ENCODE measurements around the gene SOBP.
"Not testable (repeated sequence)": the region's sequence is repeated elsewhere in the genome, so short reads cannot be mapped to it uniquely, and the experiment has no call there.

Gene SOBP, protein sequence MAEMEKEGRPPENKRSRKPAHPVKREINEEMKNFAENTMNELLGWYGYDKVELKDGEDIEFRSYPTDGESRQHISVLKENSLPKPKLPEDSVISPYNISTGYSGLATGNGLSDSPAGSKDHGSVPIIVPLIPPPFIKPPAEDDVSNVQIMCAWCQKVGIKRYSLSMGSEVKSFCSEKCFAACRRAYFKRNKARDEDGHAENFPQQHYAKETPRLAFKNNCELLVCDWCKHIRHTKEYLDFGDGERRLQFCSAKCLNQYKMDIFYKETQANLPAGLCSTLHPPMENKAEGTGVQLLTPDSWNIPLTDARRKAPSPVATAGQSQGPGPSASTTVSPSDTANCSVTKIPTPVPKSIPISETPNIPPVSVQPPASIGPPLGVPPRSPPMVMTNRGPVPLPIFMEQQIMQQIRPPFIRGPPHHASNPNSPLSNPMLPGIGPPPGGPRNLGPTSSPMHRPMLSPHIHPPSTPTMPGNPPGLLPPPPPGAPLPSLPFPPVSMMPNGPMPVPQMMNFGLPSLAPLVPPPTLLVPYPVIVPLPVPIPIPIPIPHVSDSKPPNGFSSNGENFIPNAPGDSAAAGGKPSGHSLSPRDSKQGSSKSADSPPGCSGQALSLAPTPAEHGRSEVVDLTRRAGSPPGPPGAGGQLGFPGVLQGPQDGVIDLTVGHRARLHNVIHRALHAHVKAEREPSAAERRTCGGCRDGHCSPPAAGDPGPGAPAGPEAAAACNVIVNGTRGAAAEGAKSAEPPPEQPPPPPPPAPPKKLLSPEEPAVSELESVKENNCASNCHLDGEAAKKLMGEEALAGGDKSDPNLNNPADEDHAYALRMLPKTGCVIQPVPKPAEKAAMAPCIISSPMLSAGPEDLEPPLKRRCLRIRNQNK

DNA sequence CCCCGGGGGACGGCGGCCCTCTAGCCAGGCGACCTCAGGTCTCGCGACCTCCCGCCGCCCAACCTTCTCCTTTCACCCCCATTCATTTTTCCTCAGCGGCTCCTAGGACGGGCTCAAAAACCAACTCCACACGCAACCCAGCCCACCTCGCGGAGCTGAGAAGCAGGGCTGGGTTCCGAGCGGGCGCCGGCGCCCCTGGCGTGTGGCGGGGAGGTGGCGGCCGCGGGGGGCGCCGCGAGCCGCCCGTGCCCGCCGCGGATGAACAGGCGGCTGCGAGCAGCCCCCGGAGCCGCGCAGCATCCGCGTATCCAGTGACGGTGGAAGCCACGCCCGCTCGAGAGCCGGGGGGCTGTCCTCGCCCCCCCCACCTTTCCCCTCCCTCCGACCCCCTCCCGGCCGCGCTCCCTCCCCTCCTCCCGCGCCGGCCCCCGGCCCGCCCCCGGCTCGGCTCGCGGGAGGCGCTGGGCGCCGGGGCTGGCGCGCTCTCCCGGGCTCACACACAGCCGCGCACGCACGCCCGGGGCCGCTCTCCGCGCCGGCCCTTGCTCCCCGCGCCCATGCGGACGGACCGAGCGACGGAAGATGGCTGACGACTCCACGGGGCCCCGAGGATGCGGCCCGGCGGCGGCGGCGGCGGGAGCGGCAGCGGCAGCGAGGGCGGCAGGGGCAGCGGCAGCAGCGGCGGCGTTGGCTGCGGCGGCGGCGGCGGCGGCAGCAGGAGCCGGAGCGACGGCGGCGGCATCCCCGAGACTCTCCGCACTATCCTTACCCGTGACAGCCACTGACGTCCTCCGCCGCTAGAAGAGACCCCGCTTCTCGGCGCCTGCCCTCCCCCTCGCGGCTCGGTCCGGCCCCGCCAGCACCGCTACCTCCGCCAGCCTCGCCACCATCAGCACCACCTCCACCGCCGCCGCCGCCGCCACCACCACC lies at the start of gene SOBP:
SOBP (plus strand) TSS at position 482 of the 930 bp plus-strand sequence. CDS start 500 bp downstream, outside the sequence.
- no peak for FAIRE-seq

DNA sequence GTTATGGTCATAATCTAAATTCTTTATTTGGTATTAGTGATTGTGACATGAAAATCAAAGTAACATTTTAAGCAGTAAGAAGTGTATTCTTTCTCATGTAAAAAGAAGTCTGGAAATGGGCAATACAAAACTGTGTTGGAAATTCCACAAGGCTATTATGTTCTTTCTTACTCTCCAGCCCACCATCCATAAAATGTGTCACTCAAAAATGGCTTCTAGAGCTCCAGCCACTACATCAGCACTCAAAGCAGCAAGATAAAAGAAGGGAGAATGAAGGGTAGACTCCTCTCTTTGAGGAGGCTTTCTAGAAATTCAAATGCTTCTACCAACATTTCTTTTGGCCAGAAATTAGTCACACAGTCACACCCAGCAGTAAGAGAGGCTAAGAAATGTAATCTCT lies 49.0 kb upstream of the SOBP start:
- FAIRE-seq: no peak

DNA sequence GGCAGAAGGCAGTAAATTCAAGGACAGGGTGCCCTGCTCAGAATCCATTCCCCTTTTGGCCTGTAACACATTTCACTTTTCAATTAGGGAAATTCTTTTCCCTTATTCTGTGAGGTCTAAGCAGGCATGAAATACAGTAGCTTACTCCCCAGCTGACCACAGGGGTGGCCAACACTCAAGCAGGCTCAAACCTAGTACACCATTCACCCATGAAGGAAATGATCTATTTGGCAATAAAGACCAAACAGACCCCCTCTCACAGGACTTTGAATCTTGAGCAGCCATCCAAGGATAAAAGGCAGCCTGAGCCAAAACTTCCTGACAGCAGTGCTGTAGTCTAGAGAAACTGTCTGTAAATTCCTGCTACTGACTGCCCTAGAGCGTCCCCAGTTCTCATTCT lies 48.2 kb upstream of the SOBP start:
- FAIRE-seq: no peak

DNA sequence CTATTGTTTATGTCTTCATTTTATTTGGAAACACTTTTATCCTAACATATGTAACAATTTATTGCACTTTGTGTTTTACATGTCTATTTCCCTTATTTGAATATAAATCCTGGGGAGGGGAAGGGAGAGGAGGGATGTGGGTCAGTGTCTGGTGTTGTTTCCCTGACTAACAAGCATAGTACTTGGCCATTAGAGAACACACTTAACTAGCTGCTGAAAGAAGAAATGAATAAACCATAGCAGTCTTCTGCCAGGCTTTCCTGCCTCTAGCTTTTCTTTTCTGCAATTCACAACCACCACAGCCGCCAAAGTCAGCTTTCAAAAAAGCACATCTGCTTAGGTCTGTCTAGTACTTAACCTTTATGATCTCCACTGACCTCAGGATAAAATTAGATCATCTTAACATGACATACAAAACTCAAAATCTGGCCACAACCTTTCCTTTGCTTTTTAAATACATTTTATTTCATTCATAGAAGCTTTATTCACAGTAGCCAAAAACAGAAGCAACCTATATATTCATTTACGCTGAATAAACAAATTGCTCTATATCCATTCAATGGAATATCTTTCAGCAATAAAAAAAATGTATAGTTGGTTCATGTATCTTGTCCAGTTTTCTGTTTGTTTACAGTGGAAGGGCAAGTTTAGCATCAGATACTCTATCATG lies 46.8 kb upstream of the SOBP start:
- FAIRE-seq: no peak

DNA sequence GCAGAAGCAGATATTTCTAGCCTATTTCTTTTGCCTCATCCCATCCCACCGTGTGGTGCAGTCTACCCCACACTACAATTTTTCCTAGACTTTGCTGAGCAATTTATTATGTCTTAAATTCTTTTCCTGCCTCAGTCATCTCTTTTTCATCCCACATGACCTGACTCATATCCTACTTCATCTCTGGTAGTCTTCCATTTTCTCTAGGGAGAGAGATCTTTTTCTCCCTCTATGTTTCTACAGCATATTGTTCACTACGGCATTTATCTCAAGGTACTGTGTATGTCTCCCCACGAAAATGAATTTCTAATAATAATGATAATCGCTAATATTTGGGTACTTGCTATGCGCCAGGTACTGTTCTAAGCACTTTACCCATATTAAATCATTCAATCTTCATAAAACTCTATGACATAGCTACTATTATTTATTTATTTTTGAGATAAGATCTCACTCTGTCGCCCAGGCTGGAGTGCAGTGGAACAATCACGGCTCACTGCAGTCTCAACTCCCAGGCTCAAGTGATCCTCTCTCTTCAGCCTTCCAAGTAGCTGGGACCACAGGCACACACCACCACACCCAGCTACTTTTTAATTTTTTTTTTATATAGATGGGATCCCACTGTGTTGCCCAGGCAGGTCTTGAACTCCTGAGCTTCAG lies 46.2 kb upstream of the SOBP start:
- FAIRE-seq: no peak

DNA sequence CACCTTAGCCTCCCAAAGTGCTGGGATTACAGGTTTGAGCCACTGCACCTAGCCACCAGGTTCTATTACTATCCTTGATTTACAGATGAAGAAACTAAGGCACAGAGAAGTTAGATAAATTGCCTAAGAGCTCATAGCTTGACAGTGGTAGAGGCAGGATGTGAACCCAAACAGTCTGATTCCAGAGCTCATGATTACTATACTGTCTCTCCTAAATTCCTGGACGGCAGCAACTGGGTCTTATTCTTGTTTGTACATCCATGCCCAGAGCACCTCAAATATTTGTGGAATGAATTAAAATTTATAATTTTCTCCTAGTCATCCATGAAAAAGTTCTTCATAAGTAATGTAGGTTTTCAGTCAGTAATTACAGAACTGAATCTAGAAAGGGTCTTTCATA lies 45.6 kb upstream of the SOBP start:
- FAIRE-seq: no peak

DNA sequence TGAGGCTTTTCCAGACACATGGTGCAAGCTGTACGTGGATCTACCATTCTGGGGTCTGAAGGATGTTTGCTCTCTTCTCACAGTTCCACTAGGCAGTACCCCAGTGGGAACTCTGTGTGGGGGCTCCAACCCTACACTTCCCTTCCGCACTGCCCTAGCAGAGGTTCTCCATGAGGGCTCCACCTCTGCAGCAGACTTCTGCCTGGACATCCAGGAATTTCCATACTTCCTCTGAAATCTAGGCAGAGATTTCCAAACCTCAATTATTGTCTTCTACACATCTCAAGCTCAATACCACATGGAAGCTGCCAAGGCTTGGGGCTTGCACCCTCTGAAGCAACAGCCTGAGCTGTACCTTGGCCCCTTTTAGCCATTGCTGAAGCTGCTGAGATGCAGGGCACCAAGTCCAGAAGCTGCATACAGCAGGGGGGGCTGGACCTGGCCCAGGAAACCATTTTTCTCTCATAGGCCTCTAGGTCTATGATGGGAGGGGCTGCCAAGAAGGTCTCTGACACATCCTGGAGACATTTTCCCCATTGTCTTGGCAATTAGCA lies 42.2 kb upstream of the SOBP start:
- FAIRE-seq: no peak

DNA sequence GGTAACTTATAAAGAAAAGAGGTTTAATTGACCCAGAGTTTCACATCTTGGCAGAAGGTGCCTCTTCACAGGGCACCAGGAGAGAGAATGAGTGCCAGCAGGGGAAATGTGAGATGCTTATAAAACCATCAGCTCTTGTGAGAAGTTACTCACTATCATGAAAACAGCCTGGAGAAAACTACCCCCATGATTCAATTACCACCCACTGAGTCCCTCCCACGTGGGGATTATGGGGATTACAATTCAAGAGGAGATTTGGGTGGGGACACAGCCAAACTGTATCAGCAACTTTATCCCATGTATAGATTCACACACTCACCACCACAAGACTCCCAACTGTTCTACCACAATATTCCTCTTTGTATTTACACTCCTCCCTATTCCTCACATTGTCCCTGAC lies 41.1 kb upstream of the SOBP start:
- no peak for FAIRE-seq

DNA sequence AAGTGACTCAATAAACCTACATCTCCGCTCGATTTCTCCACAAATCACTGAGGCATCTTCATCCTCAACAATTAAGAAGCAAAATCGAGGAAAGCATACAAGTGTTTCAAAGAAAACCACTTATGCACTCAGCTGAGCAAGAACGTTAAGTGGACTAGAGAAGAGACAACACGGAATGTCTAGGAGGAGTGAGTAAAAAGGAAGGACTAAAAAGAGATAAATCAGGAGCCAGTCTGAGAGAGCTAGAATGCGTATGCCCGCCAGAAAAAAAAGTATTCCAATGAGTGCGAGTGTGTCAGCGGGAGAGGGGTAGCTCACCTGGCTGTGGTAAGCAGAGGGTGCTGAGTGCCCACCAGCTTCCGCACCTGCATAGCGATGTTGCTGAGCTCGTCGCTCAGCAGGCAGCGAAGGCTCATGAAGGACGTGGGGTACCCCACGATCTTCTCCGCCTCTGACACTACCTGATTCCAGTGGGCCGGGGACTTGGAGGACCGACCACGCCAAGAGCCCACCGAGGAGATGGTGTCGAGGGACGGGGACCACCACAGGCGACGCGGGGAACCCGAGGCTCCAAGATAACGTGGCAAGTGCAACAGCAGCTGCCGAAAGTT lies 31.1 kb upstream of the SOBP start:
- no peak for FAIRE-seq

DNA sequence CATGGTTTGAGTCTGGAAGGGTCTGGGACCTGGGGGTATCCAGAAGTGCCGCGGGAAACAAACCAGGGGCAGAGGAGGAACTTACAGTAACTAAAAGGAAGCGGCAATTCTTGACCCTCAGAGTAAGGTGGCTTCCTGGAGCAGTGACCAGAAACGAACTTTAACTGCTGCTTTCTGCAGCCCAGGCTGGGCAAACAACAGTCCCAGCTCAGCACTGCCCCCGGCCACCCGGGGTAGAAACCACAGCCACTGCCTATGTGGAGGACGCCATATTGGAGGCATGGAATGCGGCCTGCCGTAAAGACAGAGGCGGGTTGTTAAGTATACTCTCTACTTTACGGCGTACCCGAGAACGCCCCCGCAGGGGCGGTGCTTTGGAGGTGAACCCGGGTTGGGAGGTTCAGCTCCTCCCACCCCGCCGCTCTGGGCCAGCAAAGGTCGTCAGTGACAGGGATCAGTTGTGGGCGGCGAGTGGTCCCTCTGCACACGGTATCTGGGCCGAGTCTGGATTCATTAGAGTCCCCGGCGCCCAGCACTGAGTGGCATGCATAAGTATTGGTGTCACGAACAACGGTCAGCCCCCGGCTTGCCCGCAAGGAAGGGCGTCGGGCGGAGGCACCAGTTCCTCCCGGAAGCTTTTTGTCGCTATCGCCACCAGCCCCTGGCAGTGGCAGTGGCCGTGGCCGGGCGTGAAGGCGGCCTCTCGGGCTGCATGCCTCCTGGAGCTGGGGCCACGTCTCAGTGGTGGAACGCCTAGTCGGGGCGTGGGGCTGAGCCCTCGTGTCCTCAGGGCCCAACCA lies 30.4 kb upstream of the SOBP start, which contains the start of gene PDSS2:
PDSS2 (minus strand) TSS at position 282 of the 800 bp plus-strand sequence; CDS start at position 3, 279 bp downstream.
- FAIRE-seq: no peak

DNA sequence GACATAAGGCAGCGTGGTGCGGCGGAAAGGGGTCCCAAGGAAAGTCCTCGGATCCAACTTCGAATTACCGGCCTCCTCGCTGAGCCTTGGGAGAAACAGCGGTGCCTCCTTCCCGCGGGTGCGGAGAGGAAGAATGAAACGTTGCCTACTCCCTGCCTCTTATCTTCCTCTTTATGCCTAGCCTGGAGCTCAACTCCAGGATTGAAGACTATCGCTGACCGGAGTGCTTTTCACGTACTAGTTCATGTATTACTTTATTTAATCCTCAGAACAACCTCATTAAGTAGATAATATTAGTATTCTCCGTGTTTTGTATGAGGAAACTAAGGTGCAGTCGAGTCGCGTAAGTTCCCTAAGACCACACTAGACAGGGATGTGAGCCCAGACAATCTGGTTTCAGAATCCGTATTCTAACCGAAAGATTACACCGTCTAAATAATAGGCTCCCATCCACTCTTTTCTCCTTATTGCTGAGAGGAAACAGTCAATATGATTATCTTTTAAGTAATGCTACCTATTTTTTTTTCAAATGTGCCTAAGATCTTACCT lies 29.8 kb upstream of the SOBP start:
- no peak for FAIRE-seq

DNA sequence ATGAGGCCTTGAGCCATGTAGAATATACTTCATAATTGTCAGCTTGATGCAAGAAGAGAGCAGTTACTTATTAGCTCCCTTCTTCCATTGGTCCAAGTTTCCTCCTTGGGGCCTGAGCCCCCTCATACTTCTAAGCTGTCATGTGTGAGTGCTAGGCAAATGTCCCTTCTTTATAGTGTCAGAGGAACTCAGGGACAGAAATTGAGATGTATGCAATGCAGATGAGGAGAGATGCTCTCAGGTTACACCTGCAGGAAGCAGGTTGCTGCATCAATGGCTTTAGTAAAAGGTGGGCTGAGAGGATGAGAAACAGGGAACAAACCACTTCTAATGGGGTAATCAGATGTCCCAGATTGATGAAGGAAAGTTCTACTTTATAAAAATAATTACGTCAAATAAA lies 23.9 kb upstream of the SOBP start:
- FAIRE-seq: no peak

DNA sequence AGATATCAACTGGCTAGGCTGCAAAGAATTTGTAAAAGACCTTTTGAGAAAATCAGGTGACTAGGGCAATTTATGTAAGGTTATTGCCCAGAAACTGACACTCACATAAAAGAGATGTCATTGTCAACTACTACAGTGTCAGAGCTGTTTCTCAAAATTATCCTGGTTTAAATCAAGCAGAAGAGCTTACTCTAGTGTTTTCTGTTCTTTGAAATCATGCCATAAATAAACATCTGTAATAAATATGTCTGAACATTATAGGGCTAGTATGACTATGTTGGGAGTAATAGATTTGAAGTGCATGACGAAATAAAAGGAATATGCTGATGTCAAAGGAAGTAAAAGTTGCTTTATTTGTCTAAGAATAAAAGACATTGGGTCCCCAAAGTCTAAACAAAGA lies 19.6 kb upstream of the SOBP start:
- FAIRE-seq: no peak

DNA sequence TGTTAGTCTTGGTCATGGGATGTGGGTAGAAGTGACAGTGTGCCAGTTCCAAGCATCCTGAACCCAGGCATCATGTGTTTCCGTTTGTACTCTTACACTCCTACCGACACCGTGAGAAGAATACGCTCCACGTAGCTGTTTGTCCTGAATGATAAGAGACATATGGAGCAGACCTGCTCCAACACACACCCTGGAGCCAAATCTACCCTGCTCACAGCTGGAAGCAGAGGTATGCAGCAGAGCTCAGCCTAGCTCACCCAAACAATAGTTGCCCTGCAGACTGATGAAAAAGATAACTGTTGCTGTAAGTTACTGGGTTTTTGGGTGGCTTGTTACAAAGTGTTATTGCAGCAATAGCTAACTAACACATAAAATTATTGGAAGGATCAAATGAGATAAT lies 16.3 kb upstream of the SOBP start:
- no peak for FAIRE-seq

DNA sequence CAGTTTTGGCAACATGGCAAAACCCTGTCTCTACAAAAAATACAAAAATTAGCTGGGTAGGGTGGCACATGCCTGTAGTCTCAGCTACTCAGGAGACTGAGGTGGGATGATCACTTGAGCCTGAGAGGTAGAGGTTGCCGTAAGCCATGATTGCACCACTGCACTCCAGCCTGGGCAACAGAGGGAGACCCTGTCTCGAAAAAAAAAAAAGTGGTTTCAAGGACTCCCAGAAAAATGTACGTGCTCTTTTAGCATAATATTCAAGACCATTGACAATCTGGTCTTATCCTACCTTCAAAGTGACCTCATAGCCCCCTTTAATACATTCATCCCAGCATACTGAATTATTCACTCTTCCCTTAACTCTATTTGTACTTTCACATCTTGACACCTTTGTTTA lies 14.6 kb upstream of the SOBP start:
- not testable (repeated sequence) for FAIRE-seq

DNA sequence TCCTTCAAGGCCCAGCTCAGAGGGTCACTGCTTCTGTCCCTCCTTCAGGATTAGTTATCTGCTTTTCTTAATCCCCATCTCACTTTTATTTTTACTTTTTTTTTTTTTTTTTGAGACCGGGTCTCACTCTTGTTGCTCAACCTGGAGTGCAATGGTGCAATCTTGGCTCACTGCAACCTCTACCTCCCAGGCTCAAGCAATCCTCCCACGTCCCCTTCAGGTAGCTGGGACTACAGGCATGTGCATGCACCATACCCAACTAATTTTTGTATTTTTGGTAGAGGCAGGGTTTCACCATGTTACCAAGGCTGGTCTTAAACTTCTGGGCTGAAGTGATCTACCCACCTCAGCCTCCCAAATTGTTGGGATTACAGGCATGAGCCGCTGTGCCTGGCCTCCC lies 14.1 kb upstream of the SOBP start:
- FAIRE-seq: not testable (repeated sequence)

DNA sequence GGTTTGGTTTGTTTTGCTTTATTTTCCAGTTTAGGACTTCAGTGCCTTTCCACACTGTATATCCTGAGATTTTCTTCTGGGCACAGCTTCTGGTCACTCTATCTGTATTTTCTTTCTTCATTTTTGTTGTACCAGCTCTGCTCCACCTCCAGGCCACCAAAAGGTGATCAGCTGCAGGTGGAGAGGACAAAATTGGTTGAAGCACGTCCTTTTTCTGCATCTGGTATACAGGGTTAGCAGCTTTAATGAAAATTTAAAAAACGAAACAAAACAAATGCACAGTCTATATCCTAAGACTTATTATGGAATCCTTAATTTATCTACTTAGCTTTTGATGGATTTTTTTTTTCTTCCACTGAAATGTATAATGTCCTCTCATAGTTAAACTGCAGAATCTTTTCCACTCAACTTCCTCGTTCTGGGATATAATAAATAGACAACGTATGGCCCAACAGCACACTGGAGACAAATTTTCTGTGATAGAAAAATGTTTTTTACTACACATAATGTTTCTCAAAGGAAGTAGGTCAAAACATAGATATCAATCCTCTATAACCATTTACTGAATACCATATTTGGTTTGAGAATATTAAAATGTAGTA lies 10.7 kb upstream of the SOBP start:
- no peak for FAIRE-seq

DNA sequence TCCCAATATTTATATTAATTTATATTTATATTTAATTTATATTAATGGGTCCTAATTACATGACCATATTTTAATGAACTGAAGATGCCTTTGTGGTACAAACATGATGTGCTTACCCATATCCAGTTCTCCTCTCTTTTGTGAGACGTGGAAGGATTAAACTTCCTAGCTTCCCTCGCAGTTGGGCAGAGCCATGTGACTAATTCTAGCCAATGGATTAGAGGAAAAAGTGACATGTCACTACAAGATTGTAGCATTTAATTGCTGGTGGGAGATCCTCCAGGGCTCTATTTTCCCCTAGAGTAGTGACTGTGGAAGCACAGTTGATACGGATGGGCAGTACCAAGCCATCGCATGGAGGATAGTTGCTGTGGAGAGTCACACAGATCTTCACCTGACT lies 4.8 kb upstream of the SOBP start:
- no peak for FAIRE-seq

Data from colon (tissue), 2 donors.